ENCODE results near the gene BACE1.

GRCh38 chr11:117286588-117286987 is 29.5 kb downstream of the BACE1 start:
- TF ChIP-seq POLR2AphosphoS5 (IDR thresholded peaks at IDR 0.05; ENCODE audit: low read depth, low read length) (no peak), EP300 (IDR thresholded peaks at IDR 0.05; ENCODE audit: borderline replicate concordance in 1 of 2, low read depth in 1 of 2, low read length in 1 of 2) (no peak), GATA2 (CRISPR knock-in tag; IDR thresholded peaks at IDR 0.05) (no peak), ZBTB33 (IDR thresholded peaks at IDR 0.05; ENCODE audit: borderline replicate concordance, low read depth) (no peak), TCF12 (IDR thresholded peaks at IDR 0.05) (no peak), YY1 (IDR thresholded peaks at IDR 0.05; ENCODE audit: low read depth) (no peak), TEAD4 (IDR thresholded peaks at IDR 0.05; ENCODE audit: borderline replicate concordance, insufficient read depth) (no peak), MXI1 (IDR thresholded peaks at IDR 0.05; ENCODE audit: low read depth, low read length) (no peak), EZH2phosphoT487 (IDR thresholded peaks at IDR 0.05; ENCODE audit: borderline replicate concordance, low read depth) (no peak), SIN3A (IDR thresholded peaks at IDR 0.05; ENCODE audit: borderline replicate concordance, low read depth, low read length) (no peak)
- TF ChIP-seq, protein P1, sequence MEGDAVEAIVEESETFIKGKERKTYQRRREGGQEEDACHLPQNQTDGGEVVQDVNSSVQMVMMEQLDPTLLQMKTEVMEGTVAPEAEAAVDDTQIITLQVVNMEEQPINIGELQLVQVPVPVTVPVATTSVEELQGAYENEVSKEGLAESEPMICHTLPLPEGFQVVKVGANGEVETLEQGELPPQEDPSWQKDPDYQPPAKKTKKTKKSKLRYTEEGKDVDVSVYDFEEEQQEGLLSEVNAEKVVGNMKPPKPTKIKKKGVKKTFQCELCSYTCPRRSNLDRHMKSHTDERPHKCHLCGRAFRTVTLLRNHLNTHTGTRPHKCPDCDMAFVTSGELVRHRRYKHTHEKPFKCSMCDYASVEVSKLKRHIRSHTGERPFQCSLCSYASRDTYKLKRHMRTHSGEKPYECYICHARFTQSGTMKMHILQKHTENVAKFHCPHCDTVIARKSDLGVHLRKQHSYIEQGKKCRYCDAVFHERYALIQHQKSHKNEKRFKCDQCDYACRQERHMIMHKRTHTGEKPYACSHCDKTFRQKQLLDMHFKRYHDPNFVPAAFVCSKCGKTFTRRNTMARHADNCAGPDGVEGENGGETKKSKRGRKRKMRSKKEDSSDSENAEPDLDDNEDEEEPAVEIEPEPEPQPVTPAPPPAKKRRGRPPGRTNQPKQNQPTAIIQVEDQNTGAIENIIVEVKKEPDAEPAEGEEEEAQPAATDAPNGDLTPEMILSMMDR (IDR thresholded peaks at IDR 0.05) = no peak

Data from SK-N-SH (cell line).